OCI-LY3 (cell line): ENCODE data around the gene CNTNAP2.

ENCODE experiments used
- CTCF ChIP-seq: fragments of 200-600, 300-600 bp; sonication (generic); IDR thresholded peaks from 2 replicates; pipeline ENCODE4 v1.5.1; 2014; ENCODE audit warnings: antibody characterized with exemption, low read length, low read depth
- EZH2phosphoT487 ChIP-seq: fragments of 200-600 bp; shearing (Covaris generic); IDR thresholded peaks from 2 replicates; pipeline ENCODE4 v1.6.1; 2018; ENCODE audit warnings: antibody characterized with exemption, mixed run types, low read depth

DNA sequence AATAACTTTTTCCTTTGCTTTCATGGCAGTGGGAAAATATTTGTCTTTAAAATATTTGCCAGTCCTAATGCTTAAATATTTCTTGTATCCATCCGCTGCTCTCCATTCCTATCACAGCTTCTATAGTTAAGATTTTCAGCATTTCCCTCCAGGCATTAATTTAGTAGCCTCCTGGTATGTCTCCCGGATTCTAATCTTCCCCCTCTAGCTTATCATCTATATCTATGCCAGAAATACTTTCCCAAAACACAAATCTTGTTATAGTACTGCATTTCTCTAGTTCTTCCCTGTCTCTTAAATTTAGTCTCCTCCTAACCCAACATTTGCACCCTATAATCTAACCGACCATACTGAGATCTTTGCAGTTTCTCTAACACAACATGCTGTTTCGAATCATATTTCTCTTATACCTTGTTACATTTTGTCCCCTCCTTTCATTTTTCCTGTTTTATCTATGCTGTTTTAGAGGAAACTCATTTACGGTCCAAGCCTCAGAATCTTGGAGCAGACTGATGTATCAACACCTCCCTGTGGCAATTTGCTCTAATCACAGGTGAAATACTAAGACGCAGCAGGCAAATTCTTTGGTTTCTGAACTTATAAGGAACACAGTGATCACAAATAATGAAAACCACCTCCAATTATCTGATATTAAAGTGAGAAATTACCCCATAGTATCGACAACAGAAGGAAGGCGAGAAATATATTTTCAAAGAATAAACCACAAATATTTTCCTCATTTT lies 10.3 kb downstream of the CNTNAP2 start:
- TF ChIP-seq EZH2phosphoT487 (no peak), CTCF (no peak)
